CD14-positive monocyte (primary cell): ENCODE data around the gene SMTNL1. TPM values are rescaled to one million over a fixed set of nuclear protein-coding genes. Genes with fewer than 3 reads are reported as not detected.

Experiments used
- DNase-seq, 3 donors: peaks; one replicate each; pipeline ENCODE4 v3.0.0-alpha.2; 2011 to 2022
- H2AFZ ChIP-seq: 2 replicates; pipeline ENCODE4 v1.6.0; 2012; ENCODE audit warnings: mild to moderate bottlenecking, low read depth, low read length, inconsistent platforms; ENCODE audit not compliant: insufficient read depth, poor library complexity, severe bottlenecking
- H3K27ac ChIP-seq, 2 donors: 1 replicate in 1 of 2; 2 replicates in 1 of 2; pipeline ENCODE4 v1.5.1; 2012 to 2013; ENCODE audit warnings: low read length in 2 of 2, control low read depth in 1 of 2, inconsistent platforms in 1 of 2, low read depth in 1 of 2, mild to moderate bottlenecking in 1 of 2
- H3K27me3 ChIP-seq, 2 donors: one replicate each; pipeline versions ENCODE4 v1.6.0 to v1.6.1; 2011 to 2013; ENCODE audit warnings: low read length in 2 of 2; ENCODE audit not compliant: control insufficient read depth in 2 of 2, insufficient read depth in 2 of 2
- H3K36me3 ChIP-seq, 2 donors: replicated peaks in 1 of 2; 1 replicate in 1 of 2; 2 replicates in 1 of 2; pipeline versions ENCODE4 v1.5.1 to v1.6.1; 2012 to 2013; ENCODE audit warnings: low read length in 2 of 2, control low read depth in 1 of 2, inconsistent platforms in 1 of 2, mild to moderate bottlenecking in 1 of 2; ENCODE audit not compliant: insufficient read depth in 2 of 2, control insufficient read depth in 1 of 2
- H3K4me1 ChIP-seq, 2 donors: 1 replicate in 1 of 2; 2 replicates in 1 of 2; pipeline versions ENCODE4 v1.5.1 to v1.6.1; 2012 to 2013; ENCODE audit warnings: low read length in 2 of 2, control low read depth in 1 of 2, inconsistent platforms in 1 of 2, mild to moderate bottlenecking in 1 of 2, moderate library complexity in 1 of 2; ENCODE audit not compliant: insufficient read depth in 2 of 2, control insufficient read depth in 1 of 2
- H3K4me2 ChIP-seq: replicated peaks from 2 replicates; pipeline ENCODE3; 2012; ENCODE audit warnings: low read length, moderate library complexity, mild to moderate bottlenecking; ENCODE audit not compliant: poor library complexity, severe bottlenecking; ENCODE audit errors: extremely low read depth
- H3K4me3 ChIP-seq, 3 experiments: fragments of 200-600 bp in 1 of 3; sonication (generic) in 1 of 3; replicated peaks in 1 of 3; 1 replicate in 2 of 3; 2 replicates in 1 of 3; pipeline ENCODE4 v1.5.1; 2011 to 2013; ENCODE audit warnings: low read length in 3 of 3, mild to moderate bottlenecking in 3 of 3, control low read depth in 2 of 3, low read depth in 2 of 3, inconsistent platforms in 1 of 3, moderate library complexity in 1 of 3
- H3K79me2 ChIP-seq: 2 replicates; pipeline ENCODE4 v1.6.0; 2012; ENCODE audit warnings: mild to moderate bottlenecking, control low read depth, inconsistent platforms, low read length, moderate library complexity; ENCODE audit not compliant: insufficient read depth
- H3K9ac ChIP-seq: 2 replicates; pipeline ENCODE4 v1.6.0; 2017; ENCODE audit warnings: low read length, mild to moderate bottlenecking; ENCODE audit not compliant: insufficient read depth, poor library complexity, severe bottlenecking
- H3K9me3 ChIP-seq, 2 donors: replicated peaks in 1 of 2; 1 replicate in 1 of 2; 2 replicates in 1 of 2; pipeline versions ENCODE4 v1.5.1 to v1.6.1; 2012 to 2013; ENCODE audit warnings: low read length in 2 of 2, control low read depth in 1 of 2; ENCODE audit not compliant: control insufficient read depth in 1 of 2, insufficient read depth in 1 of 2
- H4K20me1 ChIP-seq: 2 replicates; pipeline ENCODE4 v1.6.0; 2012; ENCODE audit warnings: mild to moderate bottlenecking, low read length, control low read depth, moderate library complexity; ENCODE audit not compliant: insufficient read depth
- H3K27ac Mint-ChIP-seq, 7 donors: one replicate each; pipeline ENCODE4 v1.8.0; 2020; ENCODE audit warnings: mild to moderate bottlenecking in 7 of 7, mixed read lengths in 7 of 7, moderate library complexity in 6 of 7, inconsistent platforms in 2 of 7
- H3K27me3 Mint-ChIP-seq, 3 donors: one replicate each; pipeline ENCODE4 v1.8.0; 2021 to 2022; ENCODE audit warnings: low read depth in 3 of 3, mild to moderate bottlenecking in 3 of 3, mixed read lengths in 3 of 3, moderate library complexity in 3 of 3, inconsistent platforms in 1 of 3
- H3K36me3 Mint-ChIP-seq, 2 donors: one replicate each; pipeline ENCODE4 v1.8.0; 2020; ENCODE audit warnings: mixed read lengths in 2 of 2, inconsistent platforms in 1 of 2, mild to moderate bottlenecking in 1 of 2
- H3K4me1 Mint-ChIP-seq: one replicate; pipeline ENCODE4 v1.8.0; 2020; ENCODE audit warnings: mild to moderate bottlenecking, mixed read lengths
- H3K4me3 Mint-ChIP-seq, 2 donors: one replicate each; pipeline ENCODE4 v1.8.0; 2020; ENCODE audit warnings: mild to moderate bottlenecking in 2 of 2, mixed read lengths in 2 of 2, moderate library complexity in 1 of 2
- H3K9me3 Mint-ChIP-seq, 7 donors: one replicate each; pipeline ENCODE4 v1.8.0; 2020 to 2022; ENCODE audit warnings: mixed read lengths in 7 of 7, mild to moderate bottlenecking in 6 of 7, moderate library complexity in 6 of 7, inconsistent platforms in 2 of 7
- CTCF ChIP-seq: fragments of 200-600 bp; IDR thresholded peaks from one replicate; pipeline ENCODE4 v1.8.0; 2022; ENCODE audit warnings: antibody characterized with exemption, mild to moderate bottlenecking
- WGBS: methylation state at CpG from one replicate; pipeline ENCODE4 v1.1.5; 2013; ENCODE audit warnings: missing lambda C conversion rate; ENCODE audit not compliant: insufficient coverage; 5-methylcytosine and 5-hydroxymethylcytosine counted together
- intact Hi-C, 2 donors: fragments of 100-400 bp; cut with micrococcal nuclease; formaldehyde crosslinking; loops; one replicate each; pipeline versions ENCODE4 v1.15.0 to v1.15.1; 2023
- polyA plus RNA-seq, 3 donors: library from polyadenylated mRNA; depleted of rRNA in 1 of 3; unstranded in 2 of 3; stranded (reverse) in 1 of 3; fragments of 300-500 nt in 2 of 3; fragments of >200 nt in 1 of 3; fragmentation: Illumina TruSeq in 2 of 3; gene quantifications; 1 replicate in 2 of 3; 2 replicates in 1 of 3; pipeline ENCODE4 v1.2.3, GENCODE V29; 2012 to 2021

SMTNL1 gene
- polyA plus RNA-seq, 3 donors, result not detected

GRCh38 chr11:57560146-57560545 lies 22.8 kb downstream of the SMTNL1 start:
- no peak overlapping the region for H3K4me2 ChIP-seq
- Mint-ChIP-seq H3K4me3 (no peak overlapping the region), H3K4me1 (peaks cover 14% of the 10 kb centered on the region), H3K27ac (no peak overlapping the region), H3K27me3 (no peaks in the 10 kb centered on the region), H3K9me3 (no peaks in the 10 kb centered on the region), H3K36me3 (peaks cover 64% of the 10 kb centered on the region in 2 donors)
- no peaks in the 10 kb centered on the region for H3K27me3 ChIP-seq
- no peak overlapping the region for H2AFZ ChIP-seq
- DNase-seq, result no peak
- H3K9me3 ChIP-seq, result no peaks in the 10 kb centered on the region
- no CpG with 5 or more reads among the region's 4 CpGs for WGBS
- H3K79me2 ChIP-seq, result peaks cover 41% of the 10 kb centered on the region
- H3K36me3 ChIP-seq, result peaks cover 56 to 77% of the 10 kb centered on the region in 2 donors
- no peak overlapping the region for H3K27ac ChIP-seq
- intact Hi-C loops, result no loop called here
- peaks cover 83% of the 10 kb centered on the region for H4K20me1 ChIP-seq
- no peak overlapping the region for H3K9ac ChIP-seq
- no peak overlapping the region for H3K4me3 ChIP-seq
- no peak for TF ChIP-seq CTCF
- H3K4me1 ChIP-seq, result peaks cover under 1 to 3% of the 10 kb centered on the region in 2 donors

GRCh38 chr11:57562596-57562995 lies 25.2 kb downstream of the SMTNL1 start:
- peaks cover 63% of the 10 kb centered on the region for H3K79me2 ChIP-seq
- H3K36me3 Mint-ChIP-seq, result peaks cover 40 to 42% of the 10 kb centered on the region in 2 donors
- 80% methylated on average over 3 of the region's 4 CpGs for WGBS
- no peaks in the 10 kb centered on the region for H3K27me3 ChIP-seq
- H3K4me1 ChIP-seq, result peaks cover 18 to 23% of the 10 kb centered on the region in 2 donors
- no peaks in the 10 kb centered on the region for H3K27me3 Mint-ChIP-seq
- no peak overlapping the region for H3K27ac ChIP-seq
- no peak overlapping the region for H3K4me3 Mint-ChIP-seq
- intact Hi-C loops, result no loop called here
- peak overlapping the region in 3 of 7 donors; percentile 7 to 42 (median 36) for H3K27ac Mint-ChIP-seq
- H4K20me1 ChIP-seq, result peaks cover 64% of the 10 kb centered on the region
- H3K36me3 ChIP-seq, result peaks cover 33 to 52% of the 10 kb centered on the region in 2 donors
- H3K9me3 ChIP-seq, result no peaks in the 10 kb centered on the region
- peaks cover 32% of the 10 kb centered on the region for H3K4me1 Mint-ChIP-seq
- no peak overlapping the region for H3K4me2 ChIP-seq
- H3K4me3 ChIP-seq, result no peak overlapping the region
- no peaks in the 10 kb centered on the region for H3K9me3 Mint-ChIP-seq
- no peak for TF ChIP-seq CTCF
- H2AFZ ChIP-seq, result no peak overlapping the region
- DNase-seq, result no peak
- H3K9ac ChIP-seq, result no peak overlapping the region
